GM20000 (cell line): ENCODE results near the gene IGSF1.

Experiments used
- DNase-seq: peaks from one replicate; pipeline ENCODE4 v3.0.0; 2012; ENCODE audit warnings: low spot score
- TF ChIP-seq, protein P1 (sequence below): IDR thresholded peaks from 2 replicates; pipeline ENCODE4 v1.5.1; 2012; ENCODE audit warnings: mild to moderate bottlenecking, control low read depth; ENCODE audit errors: extremely low read depth, missing control alignments

Gene IGSF1, protein sequence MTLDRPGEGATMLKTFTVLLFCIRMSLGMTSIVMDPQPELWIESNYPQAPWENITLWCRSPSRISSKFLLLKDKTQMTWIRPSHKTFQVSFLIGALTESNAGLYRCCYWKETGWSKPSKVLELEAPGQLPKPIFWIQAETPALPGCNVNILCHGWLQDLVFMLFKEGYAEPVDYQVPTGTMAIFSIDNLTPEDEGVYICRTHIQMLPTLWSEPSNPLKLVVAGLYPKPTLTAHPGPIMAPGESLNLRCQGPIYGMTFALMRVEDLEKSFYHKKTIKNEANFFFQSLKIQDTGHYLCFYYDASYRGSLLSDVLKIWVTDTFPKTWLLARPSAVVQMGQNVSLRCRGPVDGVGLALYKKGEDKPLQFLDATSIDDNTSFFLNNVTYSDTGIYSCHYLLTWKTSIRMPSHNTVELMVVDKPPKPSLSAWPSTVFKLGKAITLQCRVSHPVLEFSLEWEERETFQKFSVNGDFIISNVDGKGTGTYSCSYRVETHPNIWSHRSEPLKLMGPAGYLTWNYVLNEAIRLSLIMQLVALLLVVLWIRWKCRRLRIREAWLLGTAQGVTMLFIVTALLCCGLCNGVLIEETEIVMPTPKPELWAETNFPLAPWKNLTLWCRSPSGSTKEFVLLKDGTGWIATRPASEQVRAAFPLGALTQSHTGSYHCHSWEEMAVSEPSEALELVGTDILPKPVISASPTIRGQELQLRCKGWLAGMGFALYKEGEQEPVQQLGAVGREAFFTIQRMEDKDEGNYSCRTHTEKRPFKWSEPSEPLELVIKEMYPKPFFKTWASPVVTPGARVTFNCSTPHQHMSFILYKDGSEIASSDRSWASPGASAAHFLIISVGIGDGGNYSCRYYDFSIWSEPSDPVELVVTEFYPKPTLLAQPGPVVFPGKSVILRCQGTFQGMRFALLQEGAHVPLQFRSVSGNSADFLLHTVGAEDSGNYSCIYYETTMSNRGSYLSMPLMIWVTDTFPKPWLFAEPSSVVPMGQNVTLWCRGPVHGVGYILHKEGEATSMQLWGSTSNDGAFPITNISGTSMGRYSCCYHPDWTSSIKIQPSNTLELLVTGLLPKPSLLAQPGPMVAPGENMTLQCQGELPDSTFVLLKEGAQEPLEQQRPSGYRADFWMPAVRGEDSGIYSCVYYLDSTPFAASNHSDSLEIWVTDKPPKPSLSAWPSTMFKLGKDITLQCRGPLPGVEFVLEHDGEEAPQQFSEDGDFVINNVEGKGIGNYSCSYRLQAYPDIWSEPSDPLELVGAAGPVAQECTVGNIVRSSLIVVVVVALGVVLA (N-terminal part only)

DNA sequence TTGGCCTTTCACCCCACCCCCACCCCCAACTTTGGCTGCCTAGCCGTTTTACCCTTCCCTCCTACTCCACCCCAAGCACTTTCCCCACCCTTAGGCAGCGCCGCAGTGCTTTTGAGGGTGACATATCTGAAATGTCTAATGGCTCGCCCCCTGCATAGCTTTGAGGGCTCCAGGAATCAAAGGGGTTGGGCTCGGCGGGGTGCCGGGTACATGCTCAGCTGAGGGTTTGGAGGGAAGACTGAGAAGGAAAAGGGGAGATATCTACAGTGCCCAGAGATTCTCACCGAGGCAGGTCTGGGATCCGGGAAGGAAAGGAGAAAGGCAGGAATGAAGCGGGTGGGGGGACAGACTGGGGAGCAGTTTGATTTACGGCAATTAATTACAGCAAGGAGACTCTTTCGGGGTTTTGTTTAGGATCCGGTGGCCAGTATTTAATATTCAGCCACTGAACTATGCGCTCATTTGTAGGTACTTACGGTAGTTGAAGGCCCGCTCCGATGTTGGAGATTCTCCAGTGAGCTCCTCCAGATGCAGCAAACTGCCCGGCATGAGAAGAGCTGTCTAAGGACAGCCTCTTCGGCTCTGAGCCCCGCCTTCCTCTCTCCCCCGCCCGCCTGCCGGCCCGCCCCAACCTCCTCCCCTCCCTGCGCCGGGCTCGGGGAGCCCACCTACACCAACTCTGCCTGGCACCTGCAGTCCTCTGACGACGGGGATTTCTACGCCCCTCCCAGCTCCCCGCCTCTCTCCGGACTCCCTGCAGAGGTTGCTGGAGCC is at the start of gene IGSF1:
TSS of gene IGSF1 (minus strand) at position 569 of the 774 bp plus-strand sequence. CDS start 2,632 bp downstream, outside the sequence.
- no peak for DNase-seq
- TF ChIP-seq, protein P1, sequence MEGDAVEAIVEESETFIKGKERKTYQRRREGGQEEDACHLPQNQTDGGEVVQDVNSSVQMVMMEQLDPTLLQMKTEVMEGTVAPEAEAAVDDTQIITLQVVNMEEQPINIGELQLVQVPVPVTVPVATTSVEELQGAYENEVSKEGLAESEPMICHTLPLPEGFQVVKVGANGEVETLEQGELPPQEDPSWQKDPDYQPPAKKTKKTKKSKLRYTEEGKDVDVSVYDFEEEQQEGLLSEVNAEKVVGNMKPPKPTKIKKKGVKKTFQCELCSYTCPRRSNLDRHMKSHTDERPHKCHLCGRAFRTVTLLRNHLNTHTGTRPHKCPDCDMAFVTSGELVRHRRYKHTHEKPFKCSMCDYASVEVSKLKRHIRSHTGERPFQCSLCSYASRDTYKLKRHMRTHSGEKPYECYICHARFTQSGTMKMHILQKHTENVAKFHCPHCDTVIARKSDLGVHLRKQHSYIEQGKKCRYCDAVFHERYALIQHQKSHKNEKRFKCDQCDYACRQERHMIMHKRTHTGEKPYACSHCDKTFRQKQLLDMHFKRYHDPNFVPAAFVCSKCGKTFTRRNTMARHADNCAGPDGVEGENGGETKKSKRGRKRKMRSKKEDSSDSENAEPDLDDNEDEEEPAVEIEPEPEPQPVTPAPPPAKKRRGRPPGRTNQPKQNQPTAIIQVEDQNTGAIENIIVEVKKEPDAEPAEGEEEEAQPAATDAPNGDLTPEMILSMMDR = no peak

DNA sequence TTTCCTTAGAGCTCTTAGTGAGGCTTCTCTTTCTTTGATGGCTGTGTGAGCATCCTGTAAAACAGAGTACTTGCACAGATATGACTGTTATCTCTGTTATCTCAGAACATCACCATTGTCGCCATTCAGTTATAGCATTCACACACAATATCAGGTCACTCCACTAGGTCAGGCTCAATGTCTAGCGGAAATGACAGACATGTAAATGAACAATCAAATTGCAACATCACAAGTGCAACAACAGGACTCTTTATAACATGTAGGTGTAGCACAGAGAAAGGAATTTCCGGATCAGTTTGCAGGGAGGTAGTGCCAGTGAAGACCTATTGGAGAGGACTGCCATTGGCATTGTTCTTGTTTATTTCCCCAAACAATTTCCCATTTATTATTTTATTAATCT is 43.2 kb upstream of the IGSF1 start:
- DNase-seq = no peak
- TF ChIP-seq, protein P1 = no peak

DNA sequence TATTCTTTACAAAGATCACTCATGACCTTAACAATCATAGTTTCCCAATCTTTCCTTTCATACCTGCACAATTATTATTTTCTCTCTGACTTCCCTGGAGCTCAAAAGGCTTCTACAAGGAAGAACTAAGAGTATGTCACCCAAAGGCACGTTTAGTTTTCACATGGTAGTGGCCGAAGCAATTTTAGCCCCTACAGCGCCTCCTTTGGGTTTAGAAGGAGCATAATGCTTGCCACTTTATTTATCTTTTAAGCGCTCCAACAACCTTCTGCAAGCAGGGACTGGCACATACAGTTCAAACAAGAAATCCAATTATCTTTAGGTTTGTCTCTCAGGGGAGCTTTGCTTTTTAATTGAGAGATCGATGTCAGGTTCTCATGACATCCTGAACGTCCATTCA is 42.0 kb upstream of the IGSF1 start:
- TF ChIP-seq, protein P1 = no peak
- DNase-seq = no peak

DNA sequence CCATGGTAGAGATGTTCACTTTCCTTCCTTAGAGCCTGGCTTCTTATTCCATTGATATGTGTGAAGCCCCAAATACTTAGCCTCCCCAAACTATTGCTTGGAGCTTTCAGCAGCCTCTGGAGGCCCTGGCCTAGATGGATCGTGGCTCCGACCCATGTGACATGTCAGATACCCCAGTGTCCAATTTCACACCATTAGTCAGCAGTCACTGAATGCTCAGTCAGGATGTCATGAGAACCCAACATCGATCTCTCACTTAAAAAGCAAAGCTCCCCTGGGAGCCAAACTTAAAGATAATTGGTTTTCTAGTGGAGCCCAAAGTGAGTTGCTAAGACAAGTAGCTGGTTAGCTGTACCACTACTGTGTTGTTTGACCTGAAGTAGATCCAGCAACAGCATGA is 41.6 kb upstream of the IGSF1 start:
- TF ChIP-seq, protein P1 = no peak
- DNase-seq = no peak

DNA sequence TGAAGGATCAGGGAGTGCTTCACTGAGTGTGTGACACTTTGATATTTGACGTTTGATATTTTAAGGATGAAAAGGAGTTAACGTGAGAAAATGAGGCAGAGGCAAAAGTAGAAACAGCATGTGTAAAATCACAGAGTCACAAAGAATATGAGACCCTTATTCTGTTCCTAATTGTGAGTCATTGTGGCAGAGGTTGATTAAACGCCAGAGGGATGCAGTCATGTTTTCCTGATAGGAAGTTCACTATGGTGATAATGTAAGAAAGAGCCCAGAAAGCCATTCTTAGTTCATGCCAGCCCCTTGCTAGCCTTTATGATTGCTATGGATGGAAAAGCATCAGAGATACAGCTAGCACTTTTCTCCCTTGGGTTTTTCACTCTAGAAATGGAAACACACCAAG is 33.5 kb upstream of the IGSF1 start:
- DNase-seq = no peak
- TF ChIP-seq, protein P1 = no peak

DNA sequence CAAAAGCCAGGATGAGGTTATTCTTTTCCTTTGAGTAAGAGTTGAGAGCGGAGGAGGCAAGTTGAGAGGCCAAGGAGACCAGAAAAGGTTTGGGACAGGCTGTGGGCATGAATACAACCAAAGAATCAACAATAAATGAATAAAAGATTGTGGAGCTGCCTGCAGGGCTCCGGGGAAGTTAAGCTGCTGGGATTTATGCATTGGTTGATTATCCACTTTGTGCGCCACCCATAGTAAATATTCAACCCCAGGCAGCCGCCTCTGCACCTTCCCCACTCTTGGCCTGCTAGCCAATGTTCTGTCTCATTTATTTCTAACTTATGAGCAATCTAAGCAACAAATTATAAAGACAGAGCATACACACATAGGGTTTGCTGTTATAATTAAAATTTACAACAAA is 28.2 kb upstream of the IGSF1 start:
- TF ChIP-seq, protein P1 = no peak
- no peak for DNase-seq
